Stimulated activated CD8-positive, alpha-beta memory T cell treated with anti-CD3 and anti-CD28 coated beads, Interleukin-4, amount 100 ng/mL, for 1 hour (primary cell): ENCODE data around the gene SLC40A1.

Source experiments
- DNase-seq, 2 donors: peaks; one replicate each; pipeline ENCODE4 v3.0.0-alpha.2; 2020; ENCODE audit warnings: low read depth in 2 of 2, low spot score in 1 of 2

SLC40A1 gene

GRCh38 chr2:189542145-189542882, 38.3 kb downstream of the SLC40A1 start:
- DNase-seq = no peak

DNA sequence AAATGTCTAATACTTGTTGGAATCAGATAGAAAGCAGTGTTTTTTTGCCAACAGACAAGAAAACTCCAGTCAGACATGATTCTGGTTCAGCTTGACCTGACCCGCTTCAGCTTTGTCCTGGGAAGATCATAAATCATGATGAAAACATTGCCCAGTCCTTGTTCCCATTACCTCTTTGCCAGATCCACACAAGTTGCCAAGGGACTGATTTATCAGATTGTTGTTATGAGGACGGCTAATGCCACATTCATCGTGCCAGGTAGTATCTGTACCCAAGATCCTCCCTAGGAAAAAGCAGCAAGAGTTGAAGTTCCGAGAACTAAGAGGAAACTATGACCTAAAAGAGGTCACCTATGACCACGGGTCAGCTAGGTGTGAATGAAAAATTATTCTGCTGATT, 39.0 kb downstream of the SLC40A1 start:
- DNase-seq = no peak

DNA sequence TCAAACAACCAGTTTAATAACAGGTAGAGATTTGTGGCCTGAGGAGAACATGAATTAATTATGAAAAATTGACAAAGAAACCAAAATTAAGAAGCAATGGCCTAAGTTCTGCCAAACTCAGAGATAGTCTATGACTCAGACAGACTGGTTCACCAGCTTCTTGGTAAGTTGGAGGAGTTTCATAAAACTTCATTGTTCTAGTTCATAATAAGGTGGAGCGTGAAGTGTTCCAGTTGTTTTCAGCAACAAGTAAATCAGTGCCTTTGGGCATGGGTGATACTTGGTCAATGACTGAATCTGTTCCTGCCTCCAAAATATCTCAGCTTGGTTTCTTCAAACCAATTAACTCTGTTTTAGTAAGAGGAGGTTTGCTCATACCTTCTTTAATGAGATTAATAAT, 40.0 kb downstream of the SLC40A1 start:
- no peak for DNase-seq

GRCh38 chr2:189538402-189538801, 42.2 kb downstream of the SLC40A1 start:
- no peak for DNase-seq

- DNase-seq = no peak
Measured at GRCh38 chr2:189536830-189537229, 43.8 kb downstream of the SLC40A1 start.

DNA sequence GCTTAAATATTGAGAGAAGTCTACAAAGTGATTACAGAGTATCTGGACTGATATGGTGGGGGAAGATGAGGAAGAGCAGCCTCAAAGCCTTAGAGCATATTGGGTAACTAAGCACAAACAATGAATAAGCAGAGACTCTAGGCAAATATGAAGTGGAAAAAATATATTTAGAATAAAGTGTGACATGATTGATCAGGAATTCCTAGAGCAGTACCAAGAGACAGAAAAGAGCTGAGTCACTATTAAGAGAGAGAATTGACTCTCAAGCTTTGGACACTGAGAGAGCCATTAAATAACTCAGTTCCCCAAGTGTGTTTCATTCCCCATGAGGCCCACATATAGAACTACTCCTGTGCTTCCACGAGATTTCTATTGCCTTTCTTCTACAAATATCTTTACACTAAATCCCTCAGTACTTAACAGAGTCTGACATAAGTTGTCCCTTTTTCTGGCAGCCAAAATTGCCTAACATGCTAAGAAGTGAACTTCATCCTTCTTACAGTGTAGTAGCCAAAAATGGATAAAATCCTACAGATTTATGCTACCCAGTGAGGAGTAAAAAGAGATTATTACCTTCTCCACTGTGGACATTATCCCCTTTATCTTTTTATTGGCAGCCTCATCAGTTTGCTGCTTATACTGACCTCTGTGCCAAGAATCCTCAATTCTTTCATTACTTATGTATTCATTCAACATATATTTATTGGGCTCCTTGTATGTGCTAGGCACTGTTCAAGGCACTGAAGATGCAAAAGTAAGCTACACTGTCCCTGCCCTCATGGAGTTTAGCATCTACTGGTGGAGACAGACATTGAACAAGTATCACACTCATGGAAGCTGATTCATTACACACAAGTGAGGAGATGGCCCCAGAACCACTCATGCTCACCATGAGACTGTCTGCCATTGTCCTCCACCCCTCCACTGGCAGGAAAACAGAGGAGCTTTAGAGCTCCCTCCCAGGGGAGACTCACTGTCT, 45.4 kb downstream of the SLC40A1 start:
- DNase-seq = no peak

DNA sequence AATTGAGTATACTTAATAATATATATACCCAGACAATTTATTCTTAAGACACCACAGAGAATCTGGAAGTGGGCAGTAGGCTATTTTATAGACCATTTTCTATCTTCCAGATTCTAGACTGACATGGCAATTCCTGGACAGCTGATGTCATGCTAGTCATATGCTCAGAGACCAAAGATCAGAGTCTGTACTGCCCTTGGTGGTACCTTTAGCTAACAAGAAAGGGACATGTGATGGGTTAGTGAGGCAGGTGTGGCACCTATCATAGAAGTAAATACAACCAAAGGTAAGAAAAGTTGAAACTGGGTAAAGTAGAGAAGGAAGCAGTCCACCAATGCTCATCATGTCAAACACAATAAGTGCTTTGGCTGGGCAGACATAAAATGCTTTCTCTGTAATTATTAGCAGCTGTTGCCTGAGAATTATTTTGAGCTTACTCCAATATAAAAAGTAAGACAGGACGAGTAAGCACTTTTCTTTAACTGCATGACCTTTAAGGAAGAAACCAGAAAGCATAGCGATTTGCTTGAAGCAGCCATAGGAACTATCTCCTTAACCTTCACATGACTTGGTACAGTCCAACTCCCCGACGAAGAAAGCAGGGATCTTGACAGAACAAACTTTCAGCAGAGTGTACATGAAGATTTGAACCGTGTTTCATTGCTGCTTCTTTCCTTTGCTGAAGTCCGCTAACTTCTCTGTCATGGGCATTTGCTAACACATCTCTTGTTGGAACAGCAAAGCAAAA, 47.1 kb downstream of the SLC40A1 start:
- DNase-seq = no peak

DNA sequence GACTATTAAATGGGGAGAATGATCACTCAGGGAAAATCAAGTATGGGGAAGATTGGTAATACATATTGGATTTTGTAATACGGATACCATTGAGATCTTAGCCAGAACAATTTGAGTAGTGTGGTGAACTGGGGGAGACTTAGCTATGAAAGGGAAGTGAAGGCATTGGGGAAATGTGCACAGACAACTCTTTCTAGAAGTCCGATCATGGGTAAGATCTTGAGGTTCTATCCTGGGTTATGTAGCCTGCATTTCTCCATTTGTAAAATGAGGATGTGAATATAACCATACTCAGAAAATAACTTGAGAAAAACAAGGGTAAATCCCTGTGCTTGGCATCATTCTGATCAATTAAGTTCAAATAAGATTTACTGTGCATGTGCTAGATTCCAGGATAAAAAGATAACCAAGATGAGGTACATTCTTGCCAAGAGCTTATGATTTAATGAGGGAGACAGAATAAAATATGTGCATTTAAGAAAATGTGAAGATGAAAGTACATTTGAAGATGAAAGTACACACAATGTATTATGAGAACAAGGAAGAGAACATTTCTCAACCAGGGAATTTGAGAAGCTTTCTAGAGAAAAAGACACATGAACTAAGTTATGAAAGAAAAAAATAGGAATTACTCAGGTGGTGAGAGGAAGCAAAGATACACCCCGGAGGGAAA, 49.5 kb downstream of the SLC40A1 start:
- DNase-seq = no peak

- no peak for DNase-seq
Measured at GRCh38 chr2:189528617-189529016, 52.0 kb downstream of the SLC40A1 start.

GRCh38 chr2:189527812-189528592, 52.6 kb downstream of the SLC40A1 start:
- DNase-seq = no peak

GRCh38 chr2:189527041-189527750, 53.4 kb downstream of the SLC40A1 start:
- no peak for DNase-seq

DNA sequence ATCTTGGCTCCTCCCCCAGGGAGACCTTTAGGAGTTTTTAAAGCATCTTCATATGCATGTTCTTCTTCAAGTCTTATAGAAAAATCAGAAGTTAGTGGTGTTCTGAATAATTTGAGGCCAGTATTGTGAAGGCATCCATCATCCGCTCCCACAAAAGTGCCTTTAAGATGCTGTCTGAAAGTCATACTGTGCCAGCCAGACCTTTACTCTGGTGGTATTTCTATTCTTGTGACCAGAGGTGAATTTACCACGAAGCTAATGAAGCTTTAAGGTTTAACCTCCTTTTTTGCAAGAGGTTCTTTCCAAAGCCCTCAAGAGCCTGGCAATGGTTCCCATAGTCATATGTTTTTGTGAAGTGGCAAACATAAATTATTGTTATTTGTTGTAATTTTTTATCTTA, 54.3 kb downstream of the SLC40A1 start:
- DNase-seq = no peak

DNA sequence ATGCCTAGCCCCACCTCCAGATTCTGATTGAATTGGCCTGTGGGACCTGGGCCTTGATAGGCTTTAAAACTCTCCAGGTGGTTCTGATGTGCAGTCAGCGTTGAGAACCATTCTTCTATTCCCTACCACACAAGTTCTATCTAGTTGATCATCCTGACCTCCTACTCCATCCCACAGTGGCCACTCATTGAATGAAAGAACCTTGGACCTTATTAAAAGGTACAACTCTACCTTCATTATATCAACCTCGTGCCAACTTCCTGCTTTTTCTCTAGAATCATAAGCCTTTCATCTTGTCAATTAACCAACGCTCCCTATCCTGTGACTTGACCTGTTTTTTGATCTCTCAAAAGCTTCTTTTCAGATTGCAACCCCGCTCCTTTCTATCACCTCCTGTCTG, 55.8 kb downstream of the SLC40A1 start:
- no peak for DNase-seq

- no peak for DNase-seq
Measured at GRCh38 chr2:189522435-189523151, 58.0 kb downstream of the SLC40A1 start.

- no peak for DNase-seq
Measured at GRCh38 chr2:189521699-189522434, 58.7 kb downstream of the SLC40A1 start.

DNA sequence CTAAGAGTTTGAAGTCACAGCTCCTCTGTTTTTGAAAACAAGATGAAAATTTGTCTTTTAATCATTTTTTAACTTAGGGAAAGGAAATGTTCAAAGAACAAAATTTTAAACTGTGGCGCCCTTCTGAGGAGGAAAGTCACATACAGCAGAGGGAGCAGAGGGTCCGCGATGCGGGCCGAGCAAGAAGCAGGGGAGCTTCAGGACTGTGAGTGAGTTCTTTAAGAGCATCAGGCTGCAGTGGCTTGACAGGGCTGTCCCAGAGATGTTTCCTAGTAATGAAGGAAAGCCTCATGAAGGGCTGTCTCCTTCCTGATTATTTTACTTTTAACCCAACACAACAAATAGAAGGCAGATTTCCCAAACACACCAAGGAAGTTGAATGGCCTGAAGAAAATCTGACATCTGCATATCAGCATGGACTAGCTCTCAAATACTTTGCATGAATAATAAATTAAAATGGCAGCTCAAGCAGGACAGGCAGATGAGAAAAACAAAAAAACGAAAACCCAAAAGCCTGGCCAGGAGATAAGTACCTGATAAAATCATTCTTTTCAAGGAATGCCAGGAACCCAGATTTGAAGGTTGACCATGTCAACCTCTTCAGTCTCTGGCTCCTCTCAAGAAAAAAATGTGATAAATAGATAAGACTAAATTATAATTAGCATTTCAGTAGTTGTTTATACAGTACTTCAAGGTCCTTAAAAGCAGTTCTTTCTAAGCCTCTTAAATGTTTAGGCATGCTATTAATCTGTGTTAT, 60.8 kb downstream of the SLC40A1 start:
- no peak for DNase-seq

GRCh38 chr2:189517847-189518535, 62.6 kb downstream of the SLC40A1 start:
- no peak for DNase-seq
